GM12873 (cell line): ENCODE results near the gene IPCEF1.

Experiments used
- TF ChIP-seq, protein P1 (sequence below): IDR thresholded peaks from 2 replicates; pipeline ENCODE4 v1.5.1; 2012; ENCODE audit warnings: low read depth, mild to moderate bottlenecking, moderate library complexity, low read length, control low read depth; ENCODE audit not compliant: insufficient read depth; ENCODE audit errors: missing control alignments

IPCEF1 gene

DNA sequence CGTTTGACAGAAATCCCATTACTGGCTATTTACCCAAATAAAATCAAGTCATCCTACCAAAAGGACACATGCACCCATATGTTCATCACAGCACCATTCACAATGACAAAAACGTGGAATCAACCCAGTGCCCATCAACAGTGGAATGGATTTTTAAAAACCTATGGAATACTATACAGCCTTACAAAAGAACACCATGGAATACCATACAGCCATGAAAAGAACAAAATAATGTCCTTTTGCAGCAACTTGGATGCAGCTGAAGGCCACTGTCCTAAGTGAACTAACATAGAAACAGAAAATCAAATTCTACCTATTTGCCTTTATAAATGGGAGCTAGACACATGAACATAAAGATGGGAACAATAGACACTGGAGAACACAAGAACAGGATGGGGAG lies 17.4 kb upstream of the IPCEF1 start:
- TF ChIP-seq, protein P1, sequence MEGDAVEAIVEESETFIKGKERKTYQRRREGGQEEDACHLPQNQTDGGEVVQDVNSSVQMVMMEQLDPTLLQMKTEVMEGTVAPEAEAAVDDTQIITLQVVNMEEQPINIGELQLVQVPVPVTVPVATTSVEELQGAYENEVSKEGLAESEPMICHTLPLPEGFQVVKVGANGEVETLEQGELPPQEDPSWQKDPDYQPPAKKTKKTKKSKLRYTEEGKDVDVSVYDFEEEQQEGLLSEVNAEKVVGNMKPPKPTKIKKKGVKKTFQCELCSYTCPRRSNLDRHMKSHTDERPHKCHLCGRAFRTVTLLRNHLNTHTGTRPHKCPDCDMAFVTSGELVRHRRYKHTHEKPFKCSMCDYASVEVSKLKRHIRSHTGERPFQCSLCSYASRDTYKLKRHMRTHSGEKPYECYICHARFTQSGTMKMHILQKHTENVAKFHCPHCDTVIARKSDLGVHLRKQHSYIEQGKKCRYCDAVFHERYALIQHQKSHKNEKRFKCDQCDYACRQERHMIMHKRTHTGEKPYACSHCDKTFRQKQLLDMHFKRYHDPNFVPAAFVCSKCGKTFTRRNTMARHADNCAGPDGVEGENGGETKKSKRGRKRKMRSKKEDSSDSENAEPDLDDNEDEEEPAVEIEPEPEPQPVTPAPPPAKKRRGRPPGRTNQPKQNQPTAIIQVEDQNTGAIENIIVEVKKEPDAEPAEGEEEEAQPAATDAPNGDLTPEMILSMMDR: no peak

DNA sequence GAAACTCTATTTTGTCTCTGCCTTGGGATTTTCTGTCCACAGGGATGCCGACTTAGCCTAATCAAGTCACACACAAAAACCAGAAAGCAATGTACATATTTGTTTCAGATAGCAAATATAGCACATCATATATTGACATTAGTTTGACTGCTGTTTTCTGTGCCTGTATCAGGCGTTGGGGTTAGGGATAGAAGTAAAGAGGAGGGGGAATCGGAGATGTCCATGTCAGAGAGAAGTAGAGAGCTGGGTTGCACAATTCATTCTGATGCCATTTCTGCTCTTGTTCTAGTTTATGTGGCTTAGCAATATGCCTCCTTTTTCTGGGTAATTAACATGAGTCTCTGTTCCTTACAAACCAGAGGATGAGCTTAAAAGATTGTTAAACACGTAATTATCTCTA lies 14.7 kb upstream of the IPCEF1 start:
- TF ChIP-seq, protein P1: no peak

DNA sequence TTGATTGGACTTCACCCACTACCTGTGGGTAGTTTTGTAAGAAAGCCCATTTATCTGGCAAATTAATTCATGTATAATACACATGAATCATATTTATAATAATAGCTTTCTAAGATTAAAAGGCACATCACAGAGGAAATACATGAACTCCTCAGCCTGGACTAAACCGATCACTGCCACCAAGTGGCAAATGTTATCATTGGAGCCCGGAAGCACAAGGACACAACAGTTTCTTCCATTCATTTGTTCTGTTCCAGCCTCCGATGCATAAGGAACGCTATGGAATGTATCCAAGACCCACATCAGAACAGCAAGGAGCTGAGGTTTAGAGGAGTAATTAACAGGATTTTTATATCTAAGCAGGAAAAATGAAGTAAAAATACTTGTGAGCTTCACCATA lies 13.9 kb upstream of the IPCEF1 start:
- TF ChIP-seq, protein P1: peak; percentile 50

DNA sequence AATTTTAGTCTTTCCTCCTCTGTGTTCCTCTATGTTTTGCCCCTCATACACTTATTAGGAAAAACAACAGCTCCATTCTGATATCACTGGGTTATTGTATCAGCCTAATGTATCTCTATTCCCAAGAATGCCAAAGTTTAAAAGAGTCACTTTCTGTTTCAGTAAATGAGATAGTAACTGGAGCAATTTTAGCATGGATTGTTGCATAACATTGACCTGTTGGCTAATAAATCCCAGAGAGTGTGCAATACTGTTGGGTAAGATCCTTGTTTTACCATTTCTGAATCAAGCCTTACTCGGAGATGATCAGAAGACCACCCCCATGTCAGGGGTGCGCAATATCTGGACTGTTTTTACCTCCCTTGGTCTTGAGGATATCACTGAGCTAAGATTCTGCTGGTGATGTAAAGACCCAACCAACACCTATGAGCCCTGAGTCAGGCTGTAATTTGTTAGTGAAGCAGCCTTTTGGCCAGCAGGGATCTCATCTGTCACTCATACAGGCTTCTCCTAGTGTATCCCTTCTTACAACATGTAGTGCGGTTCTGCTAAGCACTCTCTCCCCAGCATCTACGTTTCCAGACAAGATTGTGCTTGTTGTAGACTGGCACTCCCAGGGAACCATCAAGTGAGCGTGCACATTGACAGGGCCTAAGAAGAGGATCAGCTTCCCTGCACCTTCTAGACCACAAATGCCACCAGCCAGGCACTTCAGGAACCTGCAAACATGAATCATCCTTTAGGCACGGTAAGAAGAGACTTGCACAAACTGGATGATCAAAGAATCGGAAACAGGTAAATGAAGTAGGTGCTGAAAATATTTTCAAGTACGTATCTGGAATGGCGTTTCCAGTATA lies 11.5 kb upstream of the IPCEF1 start:
- TF ChIP-seq, protein P1: no peak

DNA sequence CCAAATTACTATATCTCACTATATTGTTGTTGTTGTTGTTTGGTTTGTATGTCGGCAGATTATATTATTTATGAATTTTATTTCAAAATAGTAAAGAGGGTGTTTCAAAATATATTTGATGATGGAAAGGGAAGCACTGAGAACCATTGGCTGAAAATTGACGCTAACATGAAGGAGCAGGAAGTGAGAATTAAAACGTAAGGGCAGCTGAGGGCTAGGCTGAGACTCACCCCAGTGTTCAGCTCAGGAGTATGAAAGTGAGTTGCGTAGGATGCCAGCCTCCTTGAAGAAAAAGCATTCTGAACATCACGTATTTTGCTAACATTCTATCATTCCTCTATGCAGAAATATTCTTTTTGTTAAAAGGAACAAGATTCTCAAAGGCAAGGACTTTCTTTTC lies 10.7 kb upstream of the IPCEF1 start:
- TF ChIP-seq, protein P1: no peak

DNA sequence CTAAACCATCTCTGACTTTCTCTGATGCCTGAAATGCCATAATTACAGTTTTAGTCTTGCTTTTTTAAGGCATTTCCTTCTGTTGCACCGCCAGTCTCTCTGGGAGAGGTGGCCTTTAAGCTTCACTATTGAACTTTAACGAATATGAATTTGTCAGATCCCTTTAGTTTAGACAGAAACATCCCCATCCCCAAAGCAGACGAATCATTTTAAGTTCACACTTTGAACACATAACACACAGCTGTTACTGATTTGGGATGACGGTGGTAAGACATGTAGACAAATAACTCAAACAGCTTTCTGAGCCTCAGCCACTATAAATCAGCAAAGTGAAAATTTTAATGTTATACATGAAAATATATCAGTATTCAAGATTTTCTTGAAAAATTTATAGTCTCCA lies 7.2 kb upstream of the IPCEF1 start:
- TF ChIP-seq, protein P1: no peak

DNA sequence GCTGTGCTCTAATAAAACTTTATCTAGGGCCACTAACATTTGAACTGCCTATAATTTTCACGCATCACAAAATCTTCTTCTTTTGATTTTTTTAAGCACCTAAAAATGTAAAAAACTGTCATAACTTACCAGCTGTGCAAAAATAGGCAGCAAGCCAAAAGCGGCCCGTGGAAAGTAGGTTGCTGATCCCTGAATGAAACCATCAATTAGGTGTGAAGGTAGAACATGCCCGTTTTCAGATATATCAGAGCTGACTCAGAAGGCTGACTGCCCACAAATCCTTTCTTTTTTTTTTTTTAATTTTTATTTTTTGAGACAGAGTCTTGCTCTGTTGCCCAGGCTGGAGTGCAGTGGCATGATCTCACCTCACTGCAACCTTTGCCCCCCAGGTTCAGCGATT lies 4.9 kb upstream of the IPCEF1 start:
- TF ChIP-seq, protein P1: no peak
